DMS 273 (cell line): ENCODE measurements around the gene GMDS.

Experiments
- DNase-seq: peaks from one replicate; lab custom pipeline; 2025; ENCODE audit not compliant: unreplicated experiment; lab: John Stamatoyannopoulos, UW

GMDS gene

DNA sequence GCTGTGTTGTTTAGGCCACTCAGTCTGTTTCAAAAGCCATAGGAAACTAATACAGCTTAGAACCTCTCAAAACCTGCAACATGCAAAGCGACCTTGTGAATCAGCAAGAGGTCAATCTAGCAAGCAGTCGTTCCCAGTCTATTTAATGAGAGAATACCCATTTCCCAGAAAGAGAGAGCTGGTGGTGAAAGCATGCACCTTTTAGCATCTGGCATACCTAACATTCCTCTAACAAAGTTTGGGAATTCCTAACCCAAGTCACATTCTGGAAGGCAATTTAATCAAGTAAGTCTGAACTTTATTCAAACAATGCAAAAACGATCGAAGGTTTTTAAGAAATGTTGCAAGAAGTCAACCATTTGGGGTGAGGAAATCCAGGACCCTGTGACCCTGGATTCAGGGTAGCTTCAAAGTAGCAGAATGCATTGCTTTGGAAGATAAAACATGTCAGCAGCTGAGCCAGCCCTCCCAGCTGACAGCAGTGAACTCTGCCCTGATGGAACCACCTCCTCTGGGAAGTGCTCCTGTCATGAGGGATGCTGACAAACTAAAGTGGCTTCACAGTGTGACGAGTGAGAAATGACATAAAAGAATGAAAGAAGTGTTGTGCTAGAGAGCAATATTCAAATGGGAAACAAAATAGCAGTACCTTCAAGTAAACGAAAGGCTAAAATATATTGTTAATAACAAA, 104.8 kb downstream of the GMDS start:
- DNase-seq: no peak

DNA sequence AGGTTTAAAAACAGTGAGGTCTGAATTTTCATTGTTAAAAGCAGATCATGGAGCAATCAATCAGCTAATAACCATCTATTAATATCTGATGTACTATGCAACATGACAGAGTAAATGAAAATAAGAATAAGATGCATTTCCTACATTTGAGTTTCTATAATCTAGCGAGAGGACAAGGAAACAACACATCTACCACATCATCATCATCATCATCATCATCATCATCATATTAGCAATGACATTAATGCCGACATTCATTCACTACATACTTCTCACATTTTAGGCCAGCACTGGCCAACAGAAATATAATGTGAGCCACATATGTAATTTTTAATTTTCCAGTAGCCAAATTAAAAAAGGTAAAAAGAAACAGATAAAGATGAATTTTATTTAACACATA, 110.0 kb downstream of the GMDS start:
- no peak for DNase-seq

DNA sequence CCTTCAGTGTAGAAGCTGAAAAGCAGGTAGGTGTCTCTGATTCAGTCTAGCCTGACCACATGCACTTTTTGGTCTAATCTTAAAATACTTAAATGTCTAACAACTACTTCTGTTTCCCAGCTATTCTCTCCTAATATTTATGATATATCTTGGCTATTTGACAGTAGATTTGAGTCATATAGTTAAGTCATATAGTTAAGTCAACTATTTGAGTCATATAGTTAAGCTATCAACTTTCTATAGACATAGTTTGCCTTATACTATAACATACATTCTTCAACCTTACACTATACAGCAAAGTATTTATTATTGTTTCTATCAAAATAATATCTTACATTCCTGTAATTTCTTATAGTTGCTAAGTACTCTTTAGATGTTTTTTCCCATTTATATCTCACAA, 110.9 kb downstream of the GMDS start:
- DNase-seq: no peak

DNA sequence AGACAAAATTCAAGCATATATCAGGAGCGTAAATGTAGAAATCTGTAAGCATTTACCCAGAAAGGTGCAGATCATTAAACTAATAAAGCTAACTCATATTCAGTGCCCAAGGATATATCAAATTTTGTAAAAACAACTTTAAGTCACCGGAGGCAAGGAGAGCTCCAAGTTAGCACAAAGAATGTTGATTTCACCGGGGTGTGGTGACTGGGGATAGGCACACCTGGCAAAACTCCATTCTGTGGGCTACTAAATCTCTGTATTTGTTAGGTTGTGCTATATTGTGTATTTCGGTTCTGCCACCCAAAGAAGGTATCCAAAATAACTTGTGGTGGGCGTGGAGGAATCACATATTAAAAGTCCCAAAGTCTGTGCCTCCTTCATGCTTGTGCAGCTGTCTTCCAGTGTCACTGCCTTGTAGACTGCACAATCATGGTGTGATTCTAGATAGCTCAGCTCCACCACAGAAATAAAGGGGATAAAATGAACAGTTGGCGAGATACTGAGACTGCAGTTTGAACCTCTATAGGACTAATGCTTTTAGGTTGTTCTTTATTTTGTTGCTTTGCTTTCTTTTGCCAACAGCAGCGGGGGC, 111.6 kb downstream of the GMDS start:
- DNase-seq: no peak

DNA sequence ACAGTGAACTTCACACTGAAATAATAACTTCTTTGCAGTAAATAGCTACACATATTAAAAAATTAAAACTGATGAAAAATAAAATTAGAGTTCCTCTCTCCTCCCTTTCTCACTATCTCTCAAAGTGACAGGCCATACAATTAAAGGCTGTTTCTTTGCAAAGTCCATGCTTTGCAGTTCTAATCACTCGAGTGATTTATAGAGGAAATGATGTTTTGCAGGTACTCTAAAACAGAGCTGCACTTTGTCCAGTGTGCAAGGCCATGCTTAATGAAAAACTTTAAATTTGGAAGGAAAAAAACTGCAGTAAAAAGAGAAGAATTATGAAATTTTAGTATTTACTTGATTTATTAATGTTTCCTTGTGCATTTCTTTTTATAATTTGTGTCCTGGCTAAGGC, 112.5 kb downstream of the GMDS start:
- no peak for DNase-seq

DNA sequence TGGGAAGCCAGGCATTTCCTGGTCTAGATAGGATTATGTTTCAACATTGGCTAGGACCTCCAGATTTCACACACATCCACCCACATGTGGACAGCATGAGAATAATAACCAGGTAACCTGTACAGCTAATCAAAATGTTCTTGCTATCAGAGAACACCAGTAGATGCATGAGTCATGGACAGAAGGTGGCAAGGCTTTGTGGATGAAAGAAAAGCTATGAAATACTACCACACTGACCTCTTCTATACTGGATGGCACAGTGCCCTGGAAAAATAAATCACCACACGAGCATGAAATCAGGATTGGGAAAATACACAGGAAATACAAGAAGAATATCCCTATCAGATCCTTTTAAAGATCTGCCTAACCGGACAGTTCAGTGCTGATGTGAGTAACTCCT, 113.0 kb downstream of the GMDS start:
- no peak for DNase-seq

DNA sequence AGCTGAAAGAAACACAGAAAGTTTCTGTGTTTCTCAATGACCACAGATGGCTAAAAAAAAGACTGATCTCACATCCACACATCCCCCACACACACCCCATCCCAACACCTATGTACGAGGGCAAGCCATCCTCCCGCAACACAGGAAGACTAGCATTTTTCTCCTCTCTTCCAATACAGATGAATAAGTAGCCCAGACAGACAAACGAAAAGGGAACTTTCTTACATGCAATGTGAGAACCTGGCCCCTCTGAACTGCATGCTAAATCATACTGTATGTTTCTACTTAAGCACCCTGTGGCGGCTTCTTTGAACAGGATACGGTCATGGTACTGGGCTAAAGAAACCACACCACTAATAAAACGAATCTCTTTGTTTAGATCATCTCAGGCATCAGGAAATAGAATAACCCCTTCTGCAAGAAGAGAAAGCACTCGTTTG, 116.2 kb downstream of the GMDS start:
- DNase-seq: no peak

DNA sequence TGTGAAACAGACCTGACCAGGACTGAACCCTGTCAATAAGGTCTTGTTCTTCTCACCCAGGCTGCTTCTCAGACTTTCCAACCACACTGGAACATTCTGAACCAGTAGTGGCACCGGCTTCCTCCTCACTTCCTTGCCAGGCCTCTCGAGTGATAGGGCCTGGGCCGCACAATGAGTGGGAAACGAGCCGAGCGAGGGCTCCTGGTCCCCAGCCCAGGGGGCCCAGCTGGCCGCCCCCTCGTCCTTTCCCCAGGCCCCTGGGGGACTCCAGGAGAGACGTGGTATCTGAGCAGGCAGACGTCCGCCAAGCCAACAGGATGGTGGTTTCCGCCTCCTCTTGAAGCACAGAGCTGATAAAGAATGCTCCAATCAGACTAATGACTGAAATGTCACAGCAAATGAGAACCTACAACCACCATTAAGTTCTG, 117.9 kb downstream of the GMDS start:
- DNase-seq: no peak

DNA sequence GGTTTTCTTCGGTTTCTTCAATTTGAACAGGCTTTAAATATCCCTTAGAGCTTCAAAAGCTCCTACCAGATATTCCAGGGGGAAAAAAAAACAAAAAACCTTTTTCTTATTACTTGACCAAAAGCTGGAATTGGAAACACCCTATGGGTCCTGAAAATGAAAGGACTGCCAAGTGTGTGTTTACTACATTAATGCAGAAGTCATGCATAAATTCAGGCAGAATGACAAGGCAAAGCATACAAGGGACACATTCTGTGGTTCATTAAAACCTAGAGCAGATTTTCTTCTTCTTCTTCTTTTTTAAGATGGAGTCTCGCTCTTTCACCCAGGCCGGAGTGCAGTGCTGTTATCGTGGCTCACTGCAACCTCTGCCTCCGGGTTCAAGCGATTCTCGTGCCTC, 119.1 kb downstream of the GMDS start:
- no peak for DNase-seq

DNA sequence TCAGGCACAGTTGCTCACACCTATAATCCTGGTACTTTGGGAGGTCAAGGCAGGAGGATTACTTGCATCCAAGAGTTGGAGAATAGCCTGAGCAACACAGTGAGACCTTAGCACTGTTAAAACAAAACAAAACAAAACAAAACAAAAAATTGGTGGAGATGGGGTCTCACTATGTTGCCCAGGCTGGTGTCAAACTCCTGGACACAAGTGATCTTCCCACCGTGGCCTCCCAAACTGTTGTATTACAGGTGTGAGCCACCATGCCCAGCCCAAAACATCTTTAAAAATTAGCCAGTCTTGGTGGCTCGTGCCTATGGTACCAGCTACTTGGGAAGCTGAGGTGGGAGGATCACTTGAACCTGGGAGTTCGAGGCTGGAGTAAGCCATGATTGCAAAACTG, 120.2 kb downstream of the GMDS start:
- DNase-seq: no peak

DNA sequence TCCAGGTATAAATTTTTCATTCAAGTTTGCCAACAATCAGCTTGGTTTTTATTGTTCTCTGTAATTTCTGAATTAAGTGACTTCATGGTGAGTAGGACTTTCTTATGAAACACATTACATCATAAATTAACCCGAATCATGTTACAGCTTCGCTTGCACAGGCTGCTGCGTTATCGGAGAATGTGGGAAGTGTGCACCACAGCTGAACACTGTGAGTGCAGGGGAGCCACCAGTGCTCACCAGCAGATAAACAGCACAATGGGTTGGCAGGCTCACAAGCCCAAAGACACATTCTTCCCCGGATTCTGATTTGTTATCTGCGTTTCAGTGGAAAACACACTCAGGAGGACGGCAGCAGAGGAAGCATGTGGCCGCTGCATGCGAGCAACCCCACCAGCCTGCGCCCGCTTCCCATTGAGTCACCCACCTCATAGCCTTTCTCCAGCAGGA, 121.1 kb downstream of the GMDS start:
- no peak for DNase-seq

DNA sequence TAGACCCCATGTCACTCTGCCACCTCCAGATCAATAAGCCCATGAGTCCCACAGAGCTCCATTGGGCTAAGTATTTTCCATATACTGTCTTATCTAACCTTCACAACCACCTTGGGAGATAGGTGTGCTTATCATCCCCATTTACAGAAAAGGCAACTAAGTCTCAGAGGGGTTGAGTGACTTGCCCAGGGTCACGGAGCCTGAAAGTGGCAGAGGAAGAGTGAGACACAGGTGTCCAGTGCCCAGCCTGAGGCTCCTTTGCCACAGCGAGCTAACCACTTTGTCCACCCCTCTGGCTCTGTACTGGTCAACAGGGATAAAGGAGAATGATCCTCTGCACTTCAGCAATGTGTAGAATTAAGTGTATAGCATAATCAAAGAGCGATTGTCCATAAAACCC, 124.5 kb downstream of the GMDS start:
- no peak for DNase-seq

DNA sequence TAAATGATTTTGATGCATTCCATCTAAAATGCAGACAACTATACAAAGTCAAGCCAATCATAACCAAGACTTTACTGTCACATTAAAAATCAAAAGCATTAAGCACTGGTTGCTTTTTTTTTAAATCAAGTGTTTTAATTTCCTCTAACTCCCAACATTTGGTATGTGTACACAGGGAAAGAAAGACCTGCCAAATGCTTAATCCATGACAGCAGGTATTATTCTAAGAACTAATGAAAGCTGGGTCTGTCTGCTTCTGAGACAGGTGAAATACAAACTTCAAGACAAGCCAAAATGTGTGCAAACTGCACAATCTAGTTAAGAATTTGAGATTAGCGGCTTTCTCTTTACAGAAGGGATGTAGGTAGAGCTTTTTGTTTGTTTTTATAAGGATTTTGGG, 126.1 kb downstream of the GMDS start:
- no peak for DNase-seq

DNA sequence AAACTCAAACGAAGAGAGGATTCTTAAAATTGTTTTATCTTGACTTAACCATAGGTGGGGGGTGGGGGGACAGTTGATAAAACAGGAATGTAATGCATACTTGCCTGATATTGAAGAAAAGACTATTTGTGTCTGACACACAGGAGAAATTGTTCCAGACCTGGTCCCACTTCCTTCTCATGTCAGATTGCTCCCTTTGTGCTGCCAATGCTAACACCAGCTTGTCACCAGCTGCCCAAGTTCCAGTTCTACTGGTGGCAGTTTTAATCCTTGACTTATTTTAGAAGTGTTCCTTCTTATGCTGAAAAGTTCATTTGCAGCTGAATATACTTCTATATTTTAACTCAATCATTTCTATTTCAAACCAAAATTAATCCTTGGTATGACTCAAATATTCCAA, 127.3 kb downstream of the GMDS start:
- no peak for DNase-seq

DNA sequence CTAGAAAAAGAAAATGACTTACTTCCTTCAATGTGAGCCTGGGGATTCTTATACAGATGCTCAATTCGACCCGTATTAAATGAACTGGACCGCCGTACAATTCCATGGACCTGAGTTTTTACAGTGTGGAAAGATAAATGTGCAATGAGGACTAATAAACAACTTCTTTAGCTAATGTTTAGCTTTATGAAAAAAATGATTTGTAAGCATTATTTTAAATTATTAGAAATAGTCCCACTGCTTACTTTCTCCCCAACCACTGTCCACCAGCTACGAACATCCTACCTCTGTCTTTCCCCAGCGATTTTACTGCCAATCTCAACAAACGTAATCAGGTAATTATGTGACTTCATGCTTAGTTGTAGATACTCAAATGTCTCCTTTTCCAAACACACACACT, 128.0 kb downstream of the GMDS start:
- no peak for DNase-seq

DNA sequence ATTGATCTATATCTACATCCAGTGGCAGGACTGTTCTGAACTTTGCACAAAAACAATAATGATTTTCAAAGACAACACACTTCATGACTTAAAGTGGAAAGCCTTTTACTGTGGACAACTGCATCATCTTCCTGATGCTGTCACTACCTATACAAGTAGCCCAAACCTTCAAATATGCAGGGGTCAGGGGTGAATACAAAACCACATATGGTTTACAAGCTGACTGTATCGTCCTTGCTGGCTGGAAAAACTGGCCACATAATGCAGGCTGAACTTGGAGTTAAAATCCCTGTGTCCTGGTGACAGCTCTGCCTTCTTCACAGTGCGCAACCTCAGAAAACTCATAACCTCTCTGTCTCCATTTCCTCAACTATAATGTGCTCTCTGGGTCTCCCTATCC, 128.9 kb downstream of the GMDS start:
- DNase-seq: no peak

DNA sequence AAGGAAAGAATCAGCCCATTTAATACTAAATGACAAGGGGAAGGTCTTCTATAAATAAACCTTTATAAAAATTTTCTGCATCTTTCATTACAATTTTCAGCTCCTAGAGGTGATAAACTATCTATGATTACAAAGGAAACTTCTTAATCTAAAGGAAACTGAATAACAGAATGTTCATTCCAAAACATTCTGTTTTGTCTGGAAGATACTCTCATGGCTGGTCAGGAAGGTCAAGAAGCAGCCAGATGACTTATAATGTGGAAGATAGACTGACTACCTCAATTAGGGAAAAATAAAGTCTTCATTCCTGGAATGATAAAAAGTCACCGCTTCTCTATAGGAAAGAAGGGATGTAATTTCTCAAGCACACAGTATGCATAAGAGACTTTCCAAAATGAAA, 131.3 kb downstream of the GMDS start:
- no peak for DNase-seq

DNA sequence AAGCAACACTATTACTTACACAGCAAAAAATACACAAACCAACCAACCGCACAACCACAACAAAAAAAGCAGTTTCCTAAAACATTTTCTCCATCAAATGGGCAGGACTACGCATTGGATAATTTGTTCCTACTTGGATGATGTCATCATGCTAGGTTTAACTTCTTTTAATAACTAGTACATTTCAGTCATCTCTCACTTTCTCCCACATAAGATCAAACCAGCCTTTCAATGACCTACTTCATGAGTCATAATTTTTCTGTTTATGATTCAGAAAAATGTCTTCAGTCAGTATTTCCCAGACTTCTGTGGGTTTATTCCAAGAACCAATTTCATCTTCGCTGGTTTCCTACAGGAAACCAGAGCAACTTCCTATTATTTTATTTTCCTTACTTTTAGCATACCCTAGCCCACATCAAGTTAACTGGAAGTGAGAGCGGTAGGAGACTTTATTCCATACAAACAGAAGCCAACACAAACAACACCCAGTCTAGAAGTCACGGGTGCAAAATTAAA, 134.2 kb downstream of the GMDS start:
- no peak for DNase-seq

DNA sequence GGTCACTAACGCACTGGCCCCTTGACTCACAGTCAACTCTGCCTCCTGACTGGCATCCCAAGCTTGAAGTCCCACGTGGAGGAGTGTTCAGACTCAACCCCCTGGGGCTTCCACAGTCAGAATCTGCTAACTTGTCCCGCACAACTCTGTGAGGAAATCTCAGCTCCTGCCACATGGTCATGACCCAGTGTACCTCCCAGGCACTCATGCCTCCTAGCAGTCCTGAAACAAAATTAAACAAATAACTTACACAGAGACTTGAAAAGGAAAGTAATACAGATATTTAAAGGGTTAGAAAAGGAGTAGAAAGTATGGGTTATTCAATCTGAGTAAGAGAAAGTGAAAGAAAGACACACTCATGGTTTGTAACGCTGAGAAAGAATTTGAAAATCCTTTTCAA, 134.9 kb downstream of the GMDS start:
- DNase-seq: peak; percentile 14

DNA sequence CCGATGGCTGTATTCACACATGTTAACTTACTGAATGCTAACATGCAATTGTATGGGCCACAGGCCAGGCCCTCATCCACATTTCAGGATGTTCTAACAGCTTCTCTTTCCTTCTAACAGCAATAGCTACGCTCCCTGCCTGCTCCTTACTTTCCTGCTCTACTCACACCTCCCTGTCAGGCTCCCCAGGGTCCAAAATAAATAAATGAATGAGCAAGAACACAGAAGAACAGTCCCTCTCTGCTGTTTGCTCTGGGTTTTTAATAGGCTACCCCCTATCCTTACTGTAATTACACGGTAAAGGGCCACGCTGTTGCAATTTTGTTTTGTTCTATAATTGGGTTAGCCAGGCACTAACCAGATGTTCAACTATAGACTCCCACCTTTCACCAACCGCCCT, 135.6 kb downstream of the GMDS start:
- DNase-seq: peak; percentile 39

DNA sequence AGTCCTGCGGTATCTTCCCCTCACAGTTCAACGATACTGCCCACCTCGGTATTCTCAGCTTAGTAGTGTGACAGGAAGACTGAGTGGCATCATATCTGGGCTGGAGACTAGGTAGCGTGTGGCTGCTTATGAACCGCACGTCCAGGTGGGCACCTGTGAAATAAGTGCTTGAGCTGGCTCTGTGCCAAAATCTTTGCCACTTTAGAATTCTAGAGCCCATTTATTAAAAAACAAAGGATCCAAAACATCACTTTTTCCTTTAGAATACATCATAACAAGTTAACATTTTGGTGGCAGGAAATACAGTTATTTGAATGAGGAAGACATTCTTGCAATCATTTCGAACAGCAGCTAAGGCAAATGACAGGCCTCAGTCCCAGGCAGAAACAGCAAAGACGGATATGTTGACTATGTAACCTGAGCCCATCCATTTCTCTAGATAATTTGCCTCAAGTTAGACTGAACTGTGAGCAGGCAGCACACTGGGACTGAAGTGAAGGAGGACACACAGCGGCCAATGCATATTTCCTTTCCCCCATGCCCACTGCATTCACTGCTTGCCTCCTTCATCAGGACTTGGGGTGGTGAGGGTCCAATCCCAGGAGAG, 136.6 kb downstream of the GMDS start:
- DNase-seq: peak; percentile 66

DNA sequence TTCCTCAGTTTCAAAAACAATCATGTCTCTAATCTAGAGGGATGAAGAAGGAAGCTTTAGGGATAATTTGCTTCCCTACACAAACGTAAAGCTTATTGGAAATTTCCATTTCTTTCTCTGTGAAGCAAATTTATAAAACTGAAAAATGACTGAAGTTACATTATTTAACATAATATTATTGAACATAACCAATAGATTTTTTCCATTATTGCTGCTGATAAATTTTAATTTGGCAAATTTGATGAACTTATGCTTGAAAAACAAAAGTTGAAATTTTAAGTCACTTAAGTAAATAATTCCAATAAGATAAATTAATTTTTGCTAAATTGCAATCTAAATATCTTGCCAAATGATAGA, 140.9 kb downstream of the GMDS start:
- DNase-seq: no peak
